Stomach (tissue), 4 donors: ENCODE results near the gene DBNDD1.

Source experiments
- CTCF ChIP-seq, 7 experiments: fragments of 450-650 bp in 4 of 7; fragments of 200-600 bp in 3 of 7; sonication (generic) in 3 of 7; IDR thresholded peaks; one replicate each; pipeline ENCODE4 v1.5.1; 2016 to 2019; ENCODE audit warnings: antibody characterized with exemption in 7 of 7, control low read depth in 2 of 7, mild to moderate bottlenecking in 1 of 7
- EP300 ChIP-seq: sonication (generic); formaldehyde crosslinking; IDR thresholded peaks from one replicate; pipeline ENCODE4 v1.6.1; 2017; ENCODE audit warnings: antibody characterized with exemption
- POLR2A ChIP-seq, 4 donors: fragments of 450-650 bp; IDR thresholded peaks; one replicate each; pipeline ENCODE4 v1.6.1; 2016; ENCODE audit warnings: antibody characterized with exemption in 4 of 4, control low read depth in 2 of 4, mild to moderate bottlenecking in 1 of 4, moderate library complexity in 1 of 4

GRCh38 chr16:90031931-90032673 lies 12.8 kb upstream of the DBNDD1 start:
- TF ChIP-seq CTCF (IDR thresholded peaks at IDR 0.05) (no peak), POLR2A (IDR thresholded peaks at IDR 0.05) (no peak), EP300 (no peak)
